HG03108 (cell line): ENCODE measurements around the gene ARL2.
A peak's percentile ranks its signal among the peaks of the same experiment; 100 is the strongest.
"Not testable (repeated sequence)": the region's sequence is repeated elsewhere in the genome, so short reads cannot be mapped to it uniquely, and the experiment has no call there.

Experiments used
- ATAC-seq: cut with Tn5 transposase; IDR thresholded peaks from one replicate; pipeline ENCODE4 v1.9.1; 2021; ENCODE audit warnings: moderate library complexity; ENCODE audit not compliant: unreplicated experiment

ARL2 gene

GRCh38 chr11:65003968-65004367 is 10.0 kb upstream of the ARL2 start:
- ATAC-seq, result not testable (repeated sequence)

DNA sequence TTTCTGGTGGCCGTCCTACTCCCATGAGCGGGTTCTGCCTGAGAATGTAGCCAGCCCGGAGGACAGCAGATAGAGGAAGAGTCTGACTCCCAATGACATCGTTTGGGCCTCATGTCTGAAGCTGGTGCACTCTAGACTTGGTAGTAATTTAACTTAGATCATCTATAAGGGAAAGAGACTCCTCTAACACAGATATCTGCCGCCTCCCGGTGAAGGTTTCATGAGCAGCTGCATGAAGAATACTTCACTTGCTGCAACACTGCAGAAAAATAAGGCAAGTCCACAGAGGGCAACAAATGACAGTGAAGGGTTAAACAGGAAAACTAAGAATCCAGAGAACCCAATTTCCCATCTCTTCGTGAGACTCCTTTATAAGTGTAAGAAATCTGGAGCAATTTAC is 5.9 kb upstream of the ARL2 start:
- ATAC-seq, result no peak

- ATAC-seq, result no peak
Observed at GRCh38 chr11:65008873-65009272, 5.1 kb upstream of the ARL2 start.

DNA sequence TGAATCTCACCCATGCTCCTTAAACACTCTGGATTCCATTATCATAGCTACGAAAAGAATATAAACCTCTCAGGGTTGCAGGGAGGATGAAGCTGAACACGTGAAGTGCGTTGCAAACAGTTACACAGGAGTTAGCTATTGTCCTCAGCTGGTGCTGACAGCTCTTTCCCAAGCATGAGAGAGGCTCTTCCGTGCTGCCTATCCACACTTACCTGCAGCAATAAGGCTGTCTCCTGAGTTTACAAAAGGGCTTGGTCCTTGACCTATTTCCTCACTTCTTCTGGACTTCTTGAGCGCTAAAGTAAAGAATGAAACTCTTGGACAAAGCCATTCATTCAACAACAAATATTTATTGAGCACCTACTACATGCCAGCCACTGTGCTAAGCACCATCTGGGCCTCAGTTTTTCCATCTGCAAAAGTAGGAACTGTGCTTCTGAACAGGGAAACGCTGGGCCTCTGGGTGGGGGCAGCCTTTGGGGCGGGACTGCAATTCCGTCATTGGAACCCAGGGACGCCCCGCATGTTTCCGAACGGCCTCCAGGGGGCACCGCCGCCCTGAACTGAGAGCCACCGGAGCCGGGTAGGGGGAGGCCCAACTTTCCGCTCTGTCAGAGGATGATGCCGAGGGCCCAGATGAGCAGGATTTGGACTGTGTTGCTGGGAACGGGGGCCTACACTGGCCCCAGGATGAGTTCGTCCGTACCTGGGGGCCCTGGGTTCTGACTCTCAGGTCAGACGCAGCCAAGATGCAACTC is 651 bp upstream of the ARL2 start:
- peak; percentile 56 for ATAC-seq

DNA sequence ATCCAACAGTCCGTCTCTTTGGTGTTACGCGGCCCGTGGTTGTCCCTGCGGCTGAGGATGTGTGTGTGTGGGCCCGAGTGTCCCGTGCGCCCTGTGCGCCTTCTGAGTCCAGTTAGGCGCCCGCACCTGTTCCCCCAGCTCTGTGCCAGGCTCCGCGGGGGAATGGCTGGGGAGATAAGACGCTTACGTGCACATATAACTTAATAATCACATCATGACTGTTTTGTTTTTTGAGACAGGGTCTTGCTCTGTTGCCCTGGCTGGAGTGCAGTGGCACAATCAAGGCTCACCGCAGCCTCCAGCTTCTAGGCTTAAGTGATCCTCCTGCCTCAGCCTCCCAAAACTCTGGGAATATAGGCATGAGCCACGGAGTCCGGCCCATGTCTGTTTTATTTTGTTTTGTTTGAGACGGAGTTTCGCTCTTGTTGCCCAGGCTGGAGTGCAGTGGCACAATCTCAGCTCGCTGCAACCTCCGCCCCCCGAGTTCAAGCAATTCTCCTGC is 817 bp downstream of the ARL2 start:
- ATAC-seq, result peak; percentile 1

- no peak for ATAC-seq
Observed at GRCh38 chr11:65016705-65017104, 2.7 kb downstream of the ARL2 start.

GRCh38 chr11:65017937-65018336 is 4.0 kb downstream of the ARL2 start:
- no peak for ATAC-seq

DNA sequence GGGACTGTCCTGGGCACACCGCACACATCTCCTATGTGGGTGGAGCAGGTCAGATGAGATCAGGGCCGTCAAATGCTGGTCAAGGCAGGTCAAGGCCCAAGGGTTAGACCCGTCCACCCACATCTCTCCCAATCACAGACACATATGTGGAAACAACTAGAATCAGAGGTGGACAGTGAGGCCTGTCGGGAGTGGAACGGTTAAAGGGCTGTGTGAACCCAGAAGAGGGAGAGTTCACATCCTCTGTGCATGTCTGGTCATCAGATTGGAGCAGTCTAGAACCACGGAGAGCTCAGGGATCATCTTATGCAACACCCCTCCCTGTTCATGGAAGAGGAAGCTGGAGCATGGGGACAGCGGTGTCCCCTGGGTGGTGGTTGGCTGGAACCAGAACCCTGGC is 5.9 kb downstream of the ARL2 start:
- ATAC-seq, result no peak

DNA sequence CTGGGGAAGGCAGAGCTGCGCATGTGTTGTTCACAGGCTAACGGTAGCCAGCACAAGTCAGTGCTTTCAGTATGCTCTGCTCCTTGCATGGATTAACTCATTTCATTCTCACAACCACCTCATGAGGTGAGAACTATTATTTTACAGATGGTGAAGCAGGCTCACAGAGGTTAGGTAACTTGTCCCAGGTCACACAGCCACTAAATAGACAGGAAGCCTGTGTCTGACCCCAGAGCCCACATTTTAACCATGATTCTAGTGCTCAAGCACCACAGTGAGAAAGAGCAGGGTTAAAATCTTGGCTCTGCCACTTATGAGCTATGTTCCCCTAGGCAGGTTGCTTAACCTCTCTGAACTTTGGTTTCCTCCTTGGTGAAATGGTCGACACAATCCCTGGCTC is 7.0 kb downstream of the ARL2 start:
- ATAC-seq, result no peak

- no peak for ATAC-seq
Observed at GRCh38 chr11:65021509-65021908, 7.5 kb downstream of the ARL2 start.

DNA sequence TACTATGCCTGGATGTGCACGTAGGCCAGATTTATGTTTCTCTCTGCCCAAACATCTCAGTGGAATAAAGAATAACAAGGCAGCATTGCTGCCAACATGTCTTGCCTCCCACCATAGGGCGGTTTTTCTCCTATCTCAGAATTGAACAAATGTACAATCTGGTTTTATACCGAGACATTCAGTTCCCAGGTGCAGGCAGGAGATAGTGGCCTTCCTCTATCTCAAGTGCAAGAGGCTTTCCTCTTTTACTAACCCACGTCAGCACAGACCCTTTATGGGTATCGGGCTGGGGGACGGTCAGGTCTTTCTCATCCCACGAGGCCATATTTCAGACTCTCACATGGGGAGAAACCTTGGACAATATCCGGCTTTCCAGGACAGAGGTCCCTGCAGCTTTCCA is 9.5 kb downstream of the ARL2 start:
- ATAC-seq, result not testable (repeated sequence)

- ATAC-seq, result no peak
Observed at GRCh38 chr11:65026810-65027209, 12.8 kb downstream of the ARL2 start.

DNA sequence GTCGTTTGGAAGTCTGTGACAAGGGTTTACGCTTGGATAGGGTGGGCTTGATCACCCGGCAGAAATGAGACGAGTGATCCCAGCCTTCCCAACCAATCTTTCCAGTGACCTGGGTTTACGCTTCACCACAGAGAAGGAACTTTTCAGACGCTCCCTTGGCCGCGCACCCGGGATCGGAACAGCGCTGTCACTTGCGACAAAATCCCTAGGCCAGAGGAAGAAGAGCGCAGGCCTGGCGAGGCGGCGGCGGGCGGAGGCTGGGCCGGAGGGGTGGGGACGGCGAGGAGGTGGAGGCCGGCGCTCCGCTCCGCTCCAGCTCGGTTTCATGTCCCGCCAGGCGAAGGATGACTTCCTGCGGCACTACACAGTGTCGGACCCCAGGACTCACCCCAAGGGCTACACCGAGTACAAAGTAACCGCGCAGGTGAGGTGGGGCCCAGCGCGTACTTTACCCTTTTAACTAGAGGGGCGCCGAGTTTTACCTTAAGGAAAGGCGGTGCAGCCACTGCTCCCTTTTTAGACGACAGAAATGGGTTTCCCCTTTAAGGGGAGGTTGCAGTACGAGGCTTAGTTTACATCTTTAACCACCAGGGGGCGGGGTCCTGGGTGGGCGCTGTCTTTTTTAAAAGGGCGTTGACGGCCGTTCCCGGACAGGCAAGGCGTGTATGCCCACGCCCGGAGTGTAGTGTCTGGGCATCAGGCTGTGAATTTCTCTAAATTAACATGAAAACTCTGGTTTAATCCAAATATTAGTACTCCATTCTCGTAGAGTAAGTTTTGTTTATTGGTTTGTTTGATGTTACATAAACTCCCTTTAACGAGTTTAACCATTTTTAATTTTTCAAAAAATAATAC is 13.5 kb downstream of the ARL2 start, which contains the start of gene SNX15:
Gene SNX15, plus strand, starts transcription at position 227 of the 855 bp plus-strand sequence. Its CDS starts 99 bp downstream, at position 326.
- peak; percentile 86 for ATAC-seq

DNA sequence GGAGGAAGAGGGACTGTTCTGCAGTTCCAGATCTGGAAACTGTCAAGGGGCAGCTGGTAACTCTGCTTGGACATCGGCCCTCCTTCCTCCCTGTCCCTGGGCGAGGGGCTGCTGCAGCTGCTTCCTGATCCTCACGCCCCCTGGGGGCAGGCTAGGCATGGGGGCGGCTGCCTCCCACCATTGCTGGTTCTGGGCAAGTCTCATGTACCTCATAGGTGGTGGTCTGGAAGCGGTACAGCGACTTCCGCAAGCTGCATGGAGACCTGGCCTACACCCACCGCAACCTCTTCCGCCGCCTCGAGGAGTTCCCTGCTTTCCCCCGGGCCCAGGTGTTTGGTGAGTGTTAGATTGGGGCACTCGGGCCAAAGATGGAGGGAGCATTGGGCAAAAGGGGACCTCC is 18.3 kb downstream of the ARL2 start:
- ATAC-seq, result no peak

- no peak for ATAC-seq
Observed at GRCh38 chr11:65034423-65034822, 20.5 kb downstream of the ARL2 start.

DNA sequence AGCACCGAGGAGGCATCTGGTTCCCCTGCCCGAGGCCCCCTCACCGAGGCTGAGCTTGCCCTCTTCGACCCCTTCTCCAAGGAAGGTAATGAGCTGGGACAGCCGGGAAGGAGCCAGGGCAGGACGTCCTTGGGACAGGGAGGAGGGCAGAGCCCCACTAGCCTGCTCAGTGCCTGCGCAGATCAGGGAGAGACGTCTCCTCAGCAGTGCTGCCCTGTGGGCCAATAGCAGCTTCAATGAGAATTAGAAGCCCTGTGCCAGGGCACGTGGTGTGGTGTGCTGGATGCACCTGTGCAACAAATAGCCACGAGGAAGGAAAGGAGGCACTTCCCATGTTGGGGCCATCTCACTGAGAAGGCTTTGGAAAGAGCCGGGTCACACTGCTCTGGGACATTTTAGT is 21.6 kb downstream of the ARL2 start:
- ATAC-seq, result no peak

- no peak for ATAC-seq
Observed at GRCh38 chr11:65036931-65037330, 23.0 kb downstream of the ARL2 start.

- no peak for ATAC-seq
Observed at GRCh38 chr11:65040520-65040846, 26.5 kb downstream of the ARL2 start.

DNA sequence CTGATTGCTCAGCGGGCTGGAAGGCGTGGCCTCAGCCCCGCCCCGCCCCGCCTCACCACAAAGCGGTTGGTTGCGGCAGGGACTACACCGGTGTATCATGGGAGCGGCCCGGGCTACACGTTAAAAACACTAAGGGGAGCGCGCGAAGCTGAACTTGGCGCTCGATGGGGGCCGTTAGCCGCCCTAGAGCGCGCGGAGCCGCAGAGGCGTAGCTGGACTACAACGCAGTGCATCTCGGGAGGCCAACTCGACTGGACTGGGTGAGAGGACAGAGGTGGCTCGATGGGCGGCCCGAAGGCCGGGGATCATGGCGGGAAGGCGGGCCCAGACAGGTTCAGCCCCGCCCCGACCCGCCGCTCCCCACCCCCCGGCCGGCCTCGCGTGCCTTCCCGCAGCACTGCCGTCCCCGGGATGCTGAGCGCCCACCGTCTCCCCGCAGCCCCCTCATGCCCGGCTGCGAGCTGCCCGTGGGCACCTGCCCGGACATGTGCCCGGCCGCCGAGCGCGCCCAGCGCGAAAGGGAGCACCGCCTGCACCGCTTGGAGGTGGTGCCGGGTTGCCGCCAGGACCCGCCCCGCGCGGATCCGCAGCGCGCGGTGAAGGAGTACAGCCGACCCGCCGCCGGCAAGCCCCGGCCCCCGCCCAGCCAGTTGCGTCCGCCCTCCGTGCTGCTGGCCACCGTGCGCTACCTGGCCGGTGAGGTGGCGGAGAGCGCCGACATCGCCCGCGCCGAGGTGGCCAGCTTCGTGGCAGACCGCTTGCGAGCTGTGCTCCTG is 27.1 kb downstream of the ARL2 start, which contains the start of gene SAC3D1:
Gene SAC3D1, plus strand, starts transcription at position 364 of the 776 bp plus-strand sequence. Its CDS starts 83 bp downstream, at position 447.
- ATAC-seq, result peak; percentile 88

- ATAC-seq, result no peak
Observed at GRCh38 chr11:65042891-65043290, 28.9 kb downstream of the ARL2 start.

GRCh38 chr11:65043881-65044501 is 30.0 kb downstream of the ARL2 start:
- ATAC-seq, result no peak
